ENCODE results near the gene ZFHX2.

Gene ZFHX2

GRCh38 chr14:23520899-23521533 is 30.5 kb downstream of the ZFHX2 start:
- DNase-seq (ENCODE audit: low read depth, low spot score) = no peak

- no peak for DNase-seq (ENCODE audit: low read depth, low spot score)
Measured at GRCh38 chr14:23518709-23519108, 32.9 kb downstream of the ZFHX2 start.

GRCh38 chr14:23517650-23518326 is 33.8 kb downstream of the ZFHX2 start:
- no peak for DNase-seq (ENCODE audit: low read depth, low spot score)

- no peak for DNase-seq (ENCODE audit: low read depth, low spot score)
Measured at GRCh38 chr14:23514644-23514957, 37.0 kb downstream of the ZFHX2 start.

GRCh38 chr14:23513818-23514643 is 37.5 kb downstream of the ZFHX2 start:
- no peak for DNase-seq (ENCODE audit: low read depth, low spot score)

- DNase-seq (ENCODE audit: low read depth, low spot score) = no peak
Measured at GRCh38 chr14:23513005-23513817, 38.4 kb downstream of the ZFHX2 start.

- DNase-seq (ENCODE audit: low read depth, low spot score) = no peak
Measured at GRCh38 chr14:23512156-23512555, 39.4 kb downstream of the ZFHX2 start.

- no peak for DNase-seq (ENCODE audit: low read depth, low spot score)
Measured at GRCh38 chr14:23494223-23494622, 57.3 kb downstream of the ZFHX2 start.

GRCh38 chr14:23492618-23493272 is 58.8 kb downstream of the ZFHX2 start:
- DNase-seq (ENCODE audit: low read depth, low spot score) = no peak

GRCh38 chr14:23487216-23487615 is 64.3 kb downstream of the ZFHX2 start:
- DNase-seq (ENCODE audit: low read depth, low spot score) = no peak

GRCh38 chr14:23486036-23486435 is 65.5 kb downstream of the ZFHX2 start:
- no peak for DNase-seq (ENCODE audit: low read depth, low spot score)

GRCh38 chr14:23485326-23485725 is 66.2 kb downstream of the ZFHX2 start:
- no peak for DNase-seq (ENCODE audit: low read depth, low spot score)

- no peak for DNase-seq (ENCODE audit: low read depth, low spot score)
Measured at GRCh38 chr14:23483236-23483854, 68.2 kb downstream of the ZFHX2 start.

- DNase-seq (ENCODE audit: low read depth, low spot score) = no peak
Measured at GRCh38 chr14:23482823-23483148, 68.8 kb downstream of the ZFHX2 start.

- DNase-seq (ENCODE audit: low read depth, low spot score) = no peak
Measured at GRCh38 chr14:23481979-23482822, 69.4 kb downstream of the ZFHX2 start.

- no peak for DNase-seq (ENCODE audit: low read depth, low spot score)
Measured at GRCh38 chr14:23481362-23481970, 70.1 kb downstream of the ZFHX2 start.

GRCh38 chr14:23478109-23478759 is 73.3 kb downstream of the ZFHX2 start:
- peak; percentile 29 for DNase-seq (ENCODE audit: low read depth, low spot score)

GRCh38 chr14:23470947-23471346 is 80.6 kb downstream of the ZFHX2 start:
- DNase-seq (ENCODE audit: low read depth, low spot score) = no peak

Data from activated naive CD8-positive, alpha-beta T cell treated with anti-CD3 and anti-CD28 coated beads, Interleukin-2, amount 50 U/mL, for 16 hours (primary cell).